Myocyte (in vitro differentiated cells): ENCODE data around the gene ORAI3. TPM values are rescaled to one million over a fixed set of nuclear protein-coding genes. Genes with fewer than 3 reads are reported as not detected.

Experiments
- total RNA-seq: library from RNA; depleted of rRNA; stranded (reverse); fragments of >200 nt; gene quantifications from 2 replicates; pipeline ENCODE4 v1.2.3, GENCODE V29; 2014

Gene ORAI3
- total RNA-seq, 1 donor from 2014 or later = 53.9 TPM

Other genes with a start within 250 kb of the ORAI3 start
- gene SRCAP, start 249.9 kb upstream of the ORAI3 start, total RNA-seq = 13.9 TPM in 2 replicates
- gene PHKG2, start 200.6 kb upstream of the ORAI3 start, total RNA-seq = 34.4 and 42.1 TPM in 2 replicates
- 3.9 and 4.1 TPM in 2 replicates for gene CFAP119, start 187.0 kb upstream of the ORAI3 start, total RNA-seq
- 67.8 and 69.5 TPM in 2 replicates for gene RNF40, start 186.7 kb upstream of the ORAI3 start, total RNA-seq
- 24.3 and 28.7 TPM in 2 replicates for gene ZNF629, start 161.9 kb upstream of the ORAI3 start, total RNA-seq
- 25.4 and 35.4 TPM in 2 replicates for gene BCL7C, start 55.0 kb upstream of the ORAI3 start, total RNA-seq
- 4.2 and 5.6 TPM in 2 replicates for gene CTF1, start 52.5 kb upstream of the ORAI3 start, total RNA-seq
- gene FBXL19, start 25.5 kb upstream of the ORAI3 start, total RNA-seq = 11.6 and 14.9 TPM in 2 replicates
- gene SETD1A, start 8.7 kb downstream of the ORAI3 start, total RNA-seq = 3.3 and 5.8 TPM in 2 replicates
- 98.3 and 128 TPM in 2 replicates for gene HSD3B7, start 36.1 kb downstream of the ORAI3 start, total RNA-seq
- gene STX1B, start 61.6 kb downstream of the ORAI3 start, total RNA-seq = 0.86 and 1.3 TPM in 2 replicates
- 47.3 and 51.0 TPM in 2 replicates for gene STX4, start 84.5 kb downstream of the ORAI3 start, total RNA-seq
- 45.4 and 65.3 TPM in 2 replicates for gene ZNF668, start 125.2 kb downstream of the ORAI3 start, total RNA-seq
- gene ZNF646, start 125.4 kb downstream of the ORAI3 start, total RNA-seq = 17.6 and 29.6 TPM in 2 replicates
- gene PRSS53, start 139.9 kb downstream of the ORAI3 start, total RNA-seq = 3.9 and 4.1 TPM in 2 replicates
- gene VKORC1, start 145.7 kb downstream of the ORAI3 start, total RNA-seq = 143 and 171 TPM in 2 replicates
- gene BCKDK, start 159.3 kb downstream of the ORAI3 start, total RNA-seq = 158 and 239 TPM in 2 replicates
- gene KAT8, start 168.6 kb downstream of the ORAI3 start, total RNA-seq = 46.7 and 53.5 TPM in 2 replicates
- 0.08 TPM in 1 of 2 replicates, not detected in the other for gene PRSS8, start 186.7 kb downstream of the ORAI3 start, total RNA-seq
- 0.51 and 1.6 TPM in 2 replicates for gene PRSS36, start 201.0 kb downstream of the ORAI3 start, total RNA-seq
- 14.6 and 18.3 TPM in 2 replicates for gene FUS, start 231.1 kb downstream of the ORAI3 start, total RNA-seq